Stimulated activated CD8-positive, alpha-beta memory T cell treated with anti-CD3 and anti-CD28 coated beads, Interleukin-7, amount 100 ng/mL, for 48 hours (primary cell): ENCODE data around the gene BDH1.

ENCODE experiments used
- DNase-seq, 2 donors: peaks; one replicate each; pipeline ENCODE4 v3.0.0-alpha.2; 2020; ENCODE audit warnings: low read depth in 1 of 2; ENCODE audit errors: extremely low read depth in 1 of 2

Gene BDH1

GRCh38 chr3:197465996-197466549, 89.7 kb downstream of the BDH1 start:
- DNase-seq = no peak

- no peak for DNase-seq
Measured at GRCh38 chr3:197465197-197465995, 90.4 kb downstream of the BDH1 start.

GRCh38 chr3:197464794-197465193, 91.0 kb downstream of the BDH1 start:
- no peak for DNase-seq

GRCh38 chr3:197463279-197463678, 92.5 kb downstream of the BDH1 start:
- DNase-seq = no peak

GRCh38 chr3:197462808-197463207, 93.0 kb downstream of the BDH1 start:
- no peak for DNase-seq

GRCh38 chr3:197460639-197461038, 95.1 kb downstream of the BDH1 start:
- no peak for DNase-seq

- no peak for DNase-seq
Measured at GRCh38 chr3:197460002-197460401, 95.8 kb downstream of the BDH1 start.
